GM23338 (cell line): ENCODE results near the gene HOXA5. TPM values are rescaled to one million over a fixed set of nuclear protein-coding genes. Genes with fewer than 3 reads are reported as not detected.

Experiments used
- ATAC-seq: fragments of 200-7000 bp; cut with Tn5 transposase; 3 replicates; pipeline ENCODE4 v1.9.1; 2020
- DNase-seq: peaks from one replicate; pipeline ENCODE4 v3.0.0-alpha.2; 2015; ENCODE audit warnings: low spot score
- H2AFZ ChIP-seq: fragments of 200-600 bp; sonication (generic); 2 replicates; pipeline ENCODE4 v1.8.0; 2016; ENCODE audit warnings: antibody characterized with exemption, mild to moderate bottlenecking, moderate library complexity
- H3F3A ChIP-seq: fragments of 200-600 bp; sonication (generic); replicated peaks from 2 replicates; pipeline ENCODE4 v1.8.0; 2017; ENCODE audit warnings: antibody characterized with exemption, mixed run types, low read depth
- H3K27ac ChIP-seq: fragments of 200-600 bp; sonication (generic); 2 replicates; pipeline ENCODE4 v1.6.1; 2016; ENCODE audit warnings: low read depth
- H3K27me3 ChIP-seq: fragments of 200-600 bp; sonication (generic); 2 replicates; pipeline ENCODE4 v1.8.0; 2016; ENCODE audit warnings: mild to moderate bottlenecking, mixed run types, moderate library complexity; ENCODE audit not compliant: insufficient read depth
- H3K36me3 ChIP-seq: fragments of 200-600 bp; sonication (generic); 2 replicates; pipeline ENCODE4 v1.8.0; 2016; ENCODE audit warnings: mild to moderate bottlenecking; ENCODE audit not compliant: insufficient read depth
- H3K4me1 ChIP-seq: fragments of 200-600 bp; sonication (generic); 2 replicates; pipeline ENCODE4 v1.8.0; 2016; ENCODE audit warnings: mild to moderate bottlenecking, moderate library complexity; ENCODE audit not compliant: insufficient read depth
- H3K4me2 ChIP-seq: fragments of 200-600 bp; sonication (generic); 2 replicates; pipeline ENCODE4 v1.7.1; 2017; ENCODE audit warnings: mixed run types
- H3K4me3 ChIP-seq: fragments of 200-600 bp; sonication (generic); 2 replicates; pipeline ENCODE4 v1.6.1; 2016; ENCODE audit warnings: mixed run types
- H3K79me2 ChIP-seq: fragments of 200-600 bp; sonication (generic); replicated peaks from 2 replicates; pipeline ENCODE4 v1.8.0; 2017; ENCODE audit warnings: mild to moderate bottlenecking; ENCODE audit not compliant: insufficient read depth
- H3K9me2 ChIP-seq: fragments of 200-600 bp; sonication (generic); 2 replicates; pipeline ENCODE4 v1.8.0; 2017; ENCODE audit not compliant: insufficient read depth
- H4K20me1 ChIP-seq: fragments of 200-600 bp; sonication (generic); replicated peaks from 2 replicates; pipeline ENCODE4 v1.8.0; 2017; ENCODE audit warnings: mild to moderate bottlenecking; ENCODE audit not compliant: insufficient read depth
- H3K27ac Mint-ChIP-seq: 2 replicates; pipeline ENCODE4 v1.8.0; 2020; ENCODE audit warnings: inconsistent platforms, mild to moderate bottlenecking, moderate library complexity, mixed read lengths
- H3K27me3 Mint-ChIP-seq: 3 replicates; pipeline ENCODE4 v1.8.0; 2022; ENCODE audit warnings: low read depth, mild to moderate bottlenecking, moderate library complexity, mixed read lengths, inconsistent platforms; ENCODE audit not compliant: insufficient read depth, poor library complexity
- H3K36me3 Mint-ChIP-seq: 3 replicates; pipeline ENCODE4 v1.8.0; 2021; ENCODE audit warnings: low read depth, mild to moderate bottlenecking, inconsistent platforms, moderate library complexity, mixed read lengths
- H3K4me1 Mint-ChIP-seq: 3 replicates; pipeline ENCODE4 v1.8.0; 2020; ENCODE audit warnings: mild to moderate bottlenecking, inconsistent platforms, mixed read lengths
- H3K4me3 Mint-ChIP-seq: 3 replicates; pipeline ENCODE4 v1.8.0; 2021; ENCODE audit warnings: moderate library complexity, mild to moderate bottlenecking, inconsistent platforms, mixed read lengths
- H3K9me3 Mint-ChIP-seq: 3 replicates; pipeline ENCODE4 v1.8.0; 2020; ENCODE audit warnings: moderate library complexity, mild to moderate bottlenecking, inconsistent platforms, mixed read lengths
- EZH2 ChIP-seq: fragments of 200-600 bp; sonication (generic); IDR thresholded peaks from one replicate; pipeline ENCODE4 v1.8.0; 2017; ENCODE audit warnings: antibody characterized with exemption, mild to moderate bottlenecking, low read depth; ENCODE audit not compliant: unreplicated experiment
- EZH2phosphoT487 ChIP-seq: fragments of 200-600 bp; sonication (generic); IDR thresholded peaks from one replicate; pipeline ENCODE4 v1.8.1; 2018; ENCODE audit warnings: antibody characterized with exemption; ENCODE audit not compliant: unreplicated experiment
- JUNB ChIP-seq: IDR thresholded peaks from one replicate; pipeline ENCODE4 v1.6.1; 2016; ENCODE audit warnings: antibody characterized with exemption; ENCODE audit not compliant: unreplicated experiment
- ZNF114 ChIP-seq: fragments of 250-450 bp; sonication (Bioruptor Pico); IDR thresholded peaks from 2 replicates; pipeline ENCODE4 v1.5.0; 2020; ENCODE audit warnings: mild to moderate bottlenecking, moderate library complexity
- polyA plus RNA-seq: library from polyadenylated mRNA; unstranded; fragments of >200 nt; fragmentation: Nextera tagmentation; extraction: Ambion mirVana; gene quantifications from 2 replicates; pipeline ENCODE4 v1.2.1, GENCODE V29; 2016
- total RNA-seq: library from RNA; depleted of rRNA; stranded (reverse); fragments of >200 nt; shearing (Covaris generic); gene quantifications from 2 replicates; pipeline ENCODE4 v1.2.3, GENCODE V29; 2014
- TF ChIP-seq, protein P1 (sequence below): fragments of 250-450 bp; sonication (Bioruptor Pico); IDR thresholded peaks from 2 replicates; pipeline ENCODE4 v1.5.0; 2020; ENCODE audit warnings: mild to moderate bottlenecking, moderate library complexity
- TF ChIP-seq, protein P2 (sequence below): IDR thresholded peaks from 2 replicates; pipeline ENCODE4 v1.6.1; 2016; ENCODE audit warnings: antibody characterized with exemption
- TF ChIP-seq, protein P3 (sequence below), 2 experiments: fragments of 200-600 bp in 1 of 2; sonication (generic) in 1 of 2; conservative IDR thresholded peaks; 2 replicates each; pipeline versions ENCODE4 v1.5.1 to v1.6.1; 2016 to 2017; ENCODE audit warnings: antibody characterized with exemption in 2 of 2, low read depth in 2 of 2, mild to moderate bottlenecking in 2 of 2, moderate library complexity in 1 of 2
- TF ChIP-seq, protein P4 (sequence below): IDR thresholded peaks from one replicate; pipeline ENCODE4 v1.6.1; 2018; ENCODE audit warnings: antibody characterized with exemption; ENCODE audit not compliant: unreplicated experiment

HOXA5 gene
- total and polyA plus RNA-seq, 2 experiments from 2014 or later, result not detected

DNA sequence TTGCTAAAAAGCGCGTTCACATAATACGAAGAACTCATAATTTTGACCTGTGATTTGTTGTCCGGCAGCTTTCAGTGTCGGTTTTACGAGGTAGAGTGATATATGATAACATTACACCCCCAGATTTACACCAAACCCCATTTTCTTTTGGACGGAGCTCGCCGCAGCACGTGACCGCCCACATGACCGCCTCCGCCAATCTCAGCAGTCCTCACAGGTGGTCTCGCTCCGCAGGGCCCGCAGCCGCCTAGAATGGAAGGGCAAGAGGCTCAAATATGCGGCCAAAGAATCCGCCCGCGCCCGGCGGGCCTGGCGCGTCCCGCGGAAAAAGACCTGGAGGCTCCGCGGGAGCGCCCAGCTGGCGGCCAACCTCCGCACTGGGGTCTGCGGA is 13.0 kb upstream of the HOXA5 start, which contains the start of gene HOXA7 (continued):
- TF ChIP-seq, protein P1, sequence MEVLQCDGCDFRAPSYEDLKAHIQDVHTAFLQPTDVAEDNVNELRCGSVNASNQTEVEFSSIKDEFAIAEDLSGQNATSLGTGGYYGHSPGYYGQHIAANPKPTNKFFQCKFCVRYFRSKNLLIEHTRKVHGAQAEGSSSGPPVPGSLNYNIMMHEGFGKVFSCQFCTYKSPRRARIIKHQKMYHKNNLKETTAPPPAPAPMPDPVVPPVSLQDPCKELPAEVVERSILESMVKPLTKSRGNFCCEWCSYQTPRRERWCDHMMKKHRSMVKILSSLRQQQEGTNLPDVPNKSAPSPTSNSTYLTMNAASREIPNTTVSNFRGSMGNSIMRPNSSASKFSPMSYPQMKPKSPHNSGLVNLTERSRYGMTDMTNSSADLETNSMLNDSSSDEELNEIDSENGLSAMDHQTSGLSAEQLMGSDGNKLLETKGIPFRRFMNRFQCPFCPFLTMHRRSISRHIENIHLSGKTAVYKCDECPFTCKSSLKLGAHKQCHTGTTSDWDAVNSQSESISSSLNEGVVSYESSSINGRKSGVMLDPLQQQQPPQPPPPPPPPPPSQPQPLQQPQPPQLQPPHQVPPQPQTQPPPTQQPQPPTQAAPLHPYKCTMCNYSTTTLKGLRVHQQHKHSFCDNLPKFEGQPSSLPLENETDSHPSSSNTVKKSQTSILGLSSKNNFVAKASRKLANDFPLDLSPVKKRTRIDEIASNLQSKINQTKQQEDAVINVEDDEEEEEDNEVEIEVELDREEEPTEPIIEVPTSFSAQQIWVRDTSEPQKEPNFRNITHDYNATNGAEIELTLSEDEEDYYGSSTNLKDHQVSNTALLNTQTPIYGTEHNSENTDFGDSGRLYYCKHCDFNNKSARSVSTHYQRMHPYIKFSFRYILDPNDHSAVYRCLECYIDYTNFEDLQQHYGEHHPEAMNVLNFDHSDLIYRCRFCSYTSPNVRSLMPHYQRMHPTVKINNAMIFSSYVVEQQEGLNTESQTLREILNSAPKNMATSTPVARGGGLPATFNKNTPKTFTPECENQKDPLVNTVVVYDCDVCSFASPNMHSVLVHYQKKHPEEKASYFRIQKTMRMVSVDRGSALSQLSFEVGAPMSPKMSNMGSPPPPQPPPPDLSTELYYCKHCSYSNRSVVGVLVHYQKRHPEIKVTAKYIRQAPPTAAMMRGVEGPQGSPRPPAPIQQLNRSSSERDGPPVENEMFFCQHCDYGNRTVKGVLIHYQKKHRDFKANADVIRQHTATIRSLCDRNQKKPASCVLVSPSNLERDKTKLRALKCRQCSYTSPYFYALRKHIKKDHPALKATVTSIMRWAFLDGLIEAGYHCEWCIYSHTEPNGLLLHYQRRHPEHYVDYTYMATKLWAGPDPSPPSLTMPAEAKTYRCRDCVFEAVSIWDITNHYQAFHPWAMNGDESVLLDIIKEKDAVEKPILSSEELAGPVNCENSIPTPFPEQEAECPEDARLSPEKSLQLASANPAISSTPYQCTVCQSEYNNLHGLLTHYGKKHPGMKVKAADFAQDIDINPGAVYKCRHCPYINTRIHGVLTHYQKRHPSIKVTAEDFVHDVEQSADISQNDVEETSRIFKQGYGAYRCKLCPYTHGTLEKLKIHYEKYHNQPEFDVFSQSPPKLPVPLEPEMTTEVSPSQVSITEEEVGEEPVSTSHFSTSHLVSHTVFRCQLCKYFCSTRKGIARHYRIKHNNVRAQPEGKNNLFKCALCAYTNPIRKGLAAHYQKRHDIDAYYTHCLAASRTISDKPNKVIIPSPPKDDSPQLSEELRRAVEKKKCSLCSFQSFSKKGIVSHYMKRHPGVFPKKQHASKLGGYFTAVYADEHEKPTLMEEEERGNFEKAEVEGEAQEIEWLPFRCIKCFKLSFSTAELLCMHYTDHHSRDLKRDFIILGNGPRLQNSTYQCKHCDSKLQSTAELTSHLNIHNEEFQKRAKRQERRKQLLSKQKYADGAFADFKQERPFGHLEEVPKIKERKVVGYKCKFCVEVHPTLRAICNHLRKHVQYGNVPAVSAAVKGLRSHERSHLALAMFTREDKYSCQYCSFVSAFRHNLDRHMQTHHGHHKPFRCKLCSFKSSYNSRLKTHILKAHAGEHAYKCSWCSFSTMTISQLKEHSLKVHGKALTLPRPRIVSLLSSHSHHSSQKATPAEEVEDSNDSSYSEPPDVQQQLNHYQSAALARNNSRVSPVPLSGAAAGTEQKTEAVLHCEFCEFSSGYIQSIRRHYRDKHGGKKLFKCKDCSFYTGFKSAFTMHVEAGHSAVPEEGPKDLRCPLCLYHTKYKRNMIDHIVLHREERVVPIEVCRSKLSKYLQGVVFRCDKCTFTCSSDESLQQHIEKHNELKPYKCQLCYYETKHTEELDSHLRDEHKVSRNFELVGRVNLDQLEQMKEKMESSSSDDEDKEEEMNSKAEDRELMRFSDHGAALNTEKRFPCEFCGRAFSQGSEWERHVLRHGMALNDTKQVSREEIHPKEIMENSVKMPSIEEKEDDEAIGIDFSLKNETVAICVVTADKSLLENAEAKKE (CRISPR knock-in tag), result no peak
- TF ChIP-seq, protein P2, sequence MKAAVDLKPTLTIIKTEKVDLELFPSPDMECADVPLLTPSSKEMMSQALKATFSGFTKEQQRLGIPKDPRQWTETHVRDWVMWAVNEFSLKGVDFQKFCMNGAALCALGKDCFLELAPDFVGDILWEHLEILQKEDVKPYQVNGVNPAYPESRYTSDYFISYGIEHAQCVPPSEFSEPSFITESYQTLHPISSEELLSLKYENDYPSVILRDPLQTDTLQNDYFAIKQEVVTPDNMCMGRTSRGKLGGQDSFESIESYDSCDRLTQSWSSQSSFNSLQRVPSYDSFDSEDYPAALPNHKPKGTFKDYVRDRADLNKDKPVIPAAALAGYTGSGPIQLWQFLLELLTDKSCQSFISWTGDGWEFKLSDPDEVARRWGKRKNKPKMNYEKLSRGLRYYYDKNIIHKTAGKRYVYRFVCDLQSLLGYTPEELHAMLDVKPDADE, result no peak
- no peak for TF ChIP-seq EZH2phosphoT487
- TF ChIP-seq, protein P3, sequence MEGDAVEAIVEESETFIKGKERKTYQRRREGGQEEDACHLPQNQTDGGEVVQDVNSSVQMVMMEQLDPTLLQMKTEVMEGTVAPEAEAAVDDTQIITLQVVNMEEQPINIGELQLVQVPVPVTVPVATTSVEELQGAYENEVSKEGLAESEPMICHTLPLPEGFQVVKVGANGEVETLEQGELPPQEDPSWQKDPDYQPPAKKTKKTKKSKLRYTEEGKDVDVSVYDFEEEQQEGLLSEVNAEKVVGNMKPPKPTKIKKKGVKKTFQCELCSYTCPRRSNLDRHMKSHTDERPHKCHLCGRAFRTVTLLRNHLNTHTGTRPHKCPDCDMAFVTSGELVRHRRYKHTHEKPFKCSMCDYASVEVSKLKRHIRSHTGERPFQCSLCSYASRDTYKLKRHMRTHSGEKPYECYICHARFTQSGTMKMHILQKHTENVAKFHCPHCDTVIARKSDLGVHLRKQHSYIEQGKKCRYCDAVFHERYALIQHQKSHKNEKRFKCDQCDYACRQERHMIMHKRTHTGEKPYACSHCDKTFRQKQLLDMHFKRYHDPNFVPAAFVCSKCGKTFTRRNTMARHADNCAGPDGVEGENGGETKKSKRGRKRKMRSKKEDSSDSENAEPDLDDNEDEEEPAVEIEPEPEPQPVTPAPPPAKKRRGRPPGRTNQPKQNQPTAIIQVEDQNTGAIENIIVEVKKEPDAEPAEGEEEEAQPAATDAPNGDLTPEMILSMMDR (conservative IDR thresholded peaks at IDR 0.05; ENCODE audit: low read depth in 2 of 2), result no peak

DNA sequence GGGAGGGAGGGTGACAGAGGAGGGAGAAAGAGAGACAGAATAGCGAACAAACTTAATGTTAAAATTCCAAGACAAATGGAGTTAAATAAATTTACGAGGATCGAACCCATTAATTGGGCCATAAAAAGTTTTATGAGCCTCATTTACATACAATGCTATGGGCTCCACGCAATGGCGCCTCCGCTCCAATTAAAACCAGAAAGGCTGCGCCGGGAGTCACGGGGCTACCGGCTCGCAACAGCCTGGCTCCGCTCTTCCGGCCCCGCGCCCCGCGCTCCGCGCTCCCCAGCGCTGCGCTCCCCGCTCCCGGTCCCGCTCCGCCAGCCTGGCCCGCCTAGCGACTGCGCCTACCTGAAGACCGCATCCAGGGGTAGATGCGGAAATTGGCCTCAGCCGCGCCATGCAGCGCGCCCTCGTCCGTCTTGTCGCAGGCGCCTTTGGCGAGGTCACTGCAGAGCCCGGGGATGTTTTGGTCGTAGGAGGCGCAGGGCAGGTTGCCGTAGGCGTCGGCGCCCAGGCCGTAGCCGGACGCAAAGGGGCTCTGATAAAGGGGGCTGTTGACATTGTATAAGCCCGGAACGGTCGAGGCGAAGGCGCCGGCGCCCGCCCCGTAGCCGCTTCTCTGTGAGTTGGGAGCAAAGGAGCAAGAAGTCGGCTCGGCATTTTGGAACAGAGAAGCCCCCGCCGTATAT is 12.5 kb upstream of the HOXA5 start:
- H4K20me1 ChIP-seq, result peaks cover 50% of the 10 kb centered on the region
- Mint-ChIP-seq H3K27me3 (peaks cover 99% of the 10 kb centered on the region), H3K27ac (no peak overlapping the region), H3K9me3 (peaks cover 12% of the 10 kb centered on the region; the same call in 2 of the 3 replicates), H3K4me1 (peaks cover 20% of the 10 kb centered on the region), H3K36me3 (no peaks in the 10 kb centered on the region; the same call in 2 of the 3 replicates), H3K4me3 (peak overlapping the region; percentile 72)
- TF ChIP-seq EZH2phosphoT487 (peak; percentile 98), EZH2 (peak; percentile 96), ZNF114 (no peak), JUNB (no peak)
- TF ChIP-seq, protein P4, sequence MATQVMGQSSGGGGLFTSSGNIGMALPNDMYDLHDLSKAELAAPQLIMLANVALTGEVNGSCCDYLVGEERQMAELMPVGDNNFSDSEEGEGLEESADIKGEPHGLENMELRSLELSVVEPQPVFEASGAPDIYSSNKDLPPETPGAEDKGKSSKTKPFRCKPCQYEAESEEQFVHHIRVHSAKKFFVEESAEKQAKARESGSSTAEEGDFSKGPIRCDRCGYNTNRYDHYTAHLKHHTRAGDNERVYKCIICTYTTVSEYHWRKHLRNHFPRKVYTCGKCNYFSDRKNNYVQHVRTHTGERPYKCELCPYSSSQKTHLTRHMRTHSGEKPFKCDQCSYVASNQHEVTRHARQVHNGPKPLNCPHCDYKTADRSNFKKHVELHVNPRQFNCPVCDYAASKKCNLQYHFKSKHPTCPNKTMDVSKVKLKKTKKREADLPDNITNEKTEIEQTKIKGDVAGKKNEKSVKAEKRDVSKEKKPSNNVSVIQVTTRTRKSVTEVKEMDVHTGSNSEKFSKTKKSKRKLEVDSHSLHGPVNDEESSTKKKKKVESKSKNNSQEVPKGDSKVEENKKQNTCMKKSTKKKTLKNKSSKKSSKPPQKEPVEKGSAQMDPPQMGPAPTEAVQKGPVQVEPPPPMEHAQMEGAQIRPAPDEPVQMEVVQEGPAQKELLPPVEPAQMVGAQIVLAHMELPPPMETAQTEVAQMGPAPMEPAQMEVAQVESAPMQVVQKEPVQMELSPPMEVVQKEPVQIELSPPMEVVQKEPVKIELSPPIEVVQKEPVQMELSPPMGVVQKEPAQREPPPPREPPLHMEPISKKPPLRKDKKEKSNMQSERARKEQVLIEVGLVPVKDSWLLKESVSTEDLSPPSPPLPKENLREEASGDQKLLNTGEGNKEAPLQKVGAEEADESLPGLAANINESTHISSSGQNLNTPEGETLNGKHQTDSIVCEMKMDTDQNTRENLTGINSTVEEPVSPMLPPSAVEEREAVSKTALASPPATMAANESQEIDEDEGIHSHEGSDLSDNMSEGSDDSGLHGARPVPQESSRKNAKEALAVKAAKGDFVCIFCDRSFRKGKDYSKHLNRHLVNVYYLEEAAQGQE, result no peak
- peak; percentile 54 for DNase-seq
- H3K79me2 ChIP-seq, result no peaks in the 10 kb centered on the region
- H3K27ac ChIP-seq, result no peak overlapping the region
- peak overlapping the region; percentile 56 for H3K4me3 ChIP-seq
- peak overlapping the region; percentile 93 for H2AFZ ChIP-seq
- peak overlapping the region; percentile 83 for H3K4me2 ChIP-seq
- H3K36me3 ChIP-seq, result no peaks in the 10 kb centered on the region
- no peaks in the 10 kb centered on the region for H3K9me2 ChIP-seq
- H3F3A ChIP-seq, result peaks cover 30% of the 10 kb centered on the region
- H3K27me3 ChIP-seq, result peaks cover 100% of the 10 kb centered on the region
- H3K4me1 ChIP-seq, result peaks cover 4% of the 10 kb centered on the region; the same call in 1 of the 2 replicates
- ATAC-seq, result peak; percentile 5
